DMS53 (cell line): ENCODE data around the gene FBXO9.

Source experiments
- DNase-seq: peaks from one replicate; lab custom pipeline; 2025; lab: John Stamatoyannopoulos, UW

FBXO9 gene

DNA sequence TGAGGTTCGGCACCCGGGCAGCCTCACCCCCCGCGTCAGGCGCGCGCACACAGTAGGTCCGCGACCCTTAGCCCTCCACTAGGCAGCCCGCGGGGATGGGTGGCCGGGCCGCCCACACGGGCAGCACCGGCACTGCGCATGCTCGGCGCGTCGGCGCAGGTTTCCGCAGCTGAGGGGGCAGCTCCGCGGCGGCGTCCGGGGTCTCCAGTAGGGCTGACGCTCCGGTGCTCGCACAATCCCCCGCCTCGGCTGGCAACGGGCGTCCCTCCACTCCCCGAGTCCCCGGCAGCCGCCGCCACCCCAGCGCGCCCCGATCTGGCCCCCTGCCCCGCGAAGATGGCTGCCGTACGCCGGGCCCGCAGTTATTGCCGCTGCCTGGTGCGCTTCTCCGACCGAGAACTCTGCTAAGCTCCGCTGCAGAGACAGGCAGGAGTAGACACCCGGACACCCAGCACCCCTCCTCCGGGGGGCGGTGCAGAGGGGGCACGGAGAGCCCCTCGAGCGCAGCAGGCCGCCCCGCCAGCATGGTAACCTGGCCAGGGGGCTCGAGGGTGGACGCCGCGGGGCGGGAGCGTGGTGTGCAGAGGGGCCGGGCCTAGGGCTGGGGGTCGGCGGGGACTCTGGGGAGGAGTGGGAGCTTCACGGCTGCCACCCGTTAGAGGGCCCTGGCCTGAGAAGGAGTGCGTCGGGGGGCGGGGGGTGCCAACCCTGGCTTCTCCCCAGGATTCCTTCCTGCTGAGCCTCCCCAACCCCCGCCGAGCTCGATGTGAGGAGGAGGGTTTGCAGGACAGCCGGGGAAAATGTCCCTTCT, at the start of gene FBXO9:
Gene FBXO9 (plus strand): TSS at position 139 of the 811 bp plus-strand sequence. CDS start 386 bp downstream, at position 525.
- DNase-seq: peak; percentile 74

DNA sequence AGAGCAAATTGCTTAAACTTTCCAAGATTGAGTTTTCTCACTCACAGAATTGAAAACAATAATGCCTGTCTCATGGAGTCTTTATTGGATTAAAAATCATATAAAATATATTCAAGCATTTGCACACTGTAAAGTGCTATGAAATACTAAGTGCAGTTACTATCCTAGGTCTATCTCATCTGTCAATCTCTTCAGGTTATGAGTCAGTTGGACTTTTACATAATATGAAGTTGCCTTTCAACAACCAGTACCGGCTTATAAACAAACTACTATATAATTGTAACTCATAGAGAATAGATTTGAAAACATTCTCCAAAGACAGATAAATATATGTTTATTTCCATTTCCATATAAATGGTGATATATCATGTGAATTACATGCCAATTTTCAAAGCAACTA, 49.7 kb upstream of the FBXO9 start:
- no peak for DNase-seq

DNA sequence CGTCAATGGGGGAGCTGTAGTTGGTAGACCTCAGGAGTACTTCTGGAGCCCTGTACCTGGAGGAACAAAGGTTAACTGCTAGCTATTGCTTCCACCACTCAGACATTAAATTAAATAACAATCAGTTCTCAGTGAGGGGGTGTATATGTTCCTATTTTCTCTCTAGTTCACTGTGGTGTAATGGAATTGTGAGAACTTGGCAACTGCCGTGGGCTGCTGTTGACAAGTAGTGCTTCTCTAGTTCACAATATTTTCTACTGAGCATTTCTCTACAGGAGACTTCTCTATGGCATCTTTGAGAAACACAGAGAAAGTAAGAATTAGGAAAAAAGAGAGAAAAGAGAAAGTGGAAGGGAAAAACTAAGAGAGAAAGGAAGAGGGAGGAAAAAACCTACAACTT, 46.8 kb upstream of the FBXO9 start:
- DNase-seq: no peak

DNA sequence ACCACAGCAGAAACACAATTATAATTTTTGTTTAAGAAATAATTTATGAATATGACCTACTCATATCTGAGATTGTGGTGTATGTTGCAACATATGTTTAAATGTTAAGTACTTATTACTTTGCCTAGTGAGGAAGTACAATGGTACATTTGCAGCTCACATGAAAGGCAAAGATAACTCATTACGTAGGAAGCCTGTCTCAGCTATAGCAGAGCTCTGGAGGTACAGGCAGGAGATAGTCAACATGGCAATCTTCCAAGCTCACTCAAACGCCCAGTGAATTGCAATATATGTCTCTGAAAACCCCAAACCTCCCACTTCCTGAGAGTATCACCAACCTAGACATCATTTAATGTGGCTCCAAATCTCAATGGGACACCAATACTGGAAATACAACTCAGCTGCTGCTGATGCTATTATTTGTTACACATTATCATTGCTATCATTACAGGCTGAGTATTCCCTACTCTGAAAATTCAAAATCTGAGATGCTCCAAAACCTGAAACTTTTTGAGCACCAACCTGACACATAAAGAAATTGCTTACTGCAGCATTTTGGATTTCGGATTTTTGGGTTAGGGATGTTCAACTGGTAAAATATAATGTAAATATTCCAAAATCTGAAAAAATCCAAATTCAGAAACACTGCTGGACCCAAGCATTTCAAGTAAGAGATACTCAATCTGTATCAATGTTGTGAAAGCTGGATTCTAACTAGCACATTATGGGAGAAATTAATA, 45.0 kb upstream of the FBXO9 start:
- no peak for DNase-seq

DNA sequence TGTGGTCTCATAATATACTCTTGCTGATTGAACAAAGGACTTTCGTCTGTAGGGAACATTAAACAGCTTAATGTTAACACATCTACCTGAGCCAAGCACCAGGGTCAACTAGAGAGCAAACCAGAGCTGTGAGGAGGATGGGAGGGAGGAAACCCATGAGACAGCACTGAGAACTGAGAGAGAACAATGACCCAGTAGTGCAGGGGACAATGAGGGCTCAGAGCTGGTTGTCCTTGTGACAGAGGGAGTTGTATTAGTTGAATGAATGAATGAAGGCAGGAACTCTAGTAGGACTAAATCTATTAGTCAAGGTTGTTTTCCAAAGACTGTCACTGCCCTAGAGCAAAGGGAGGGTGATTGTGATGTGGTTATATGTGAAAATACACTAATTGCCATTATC, 41.9 kb upstream of the FBXO9 start:
- DNase-seq: no peak

DNA sequence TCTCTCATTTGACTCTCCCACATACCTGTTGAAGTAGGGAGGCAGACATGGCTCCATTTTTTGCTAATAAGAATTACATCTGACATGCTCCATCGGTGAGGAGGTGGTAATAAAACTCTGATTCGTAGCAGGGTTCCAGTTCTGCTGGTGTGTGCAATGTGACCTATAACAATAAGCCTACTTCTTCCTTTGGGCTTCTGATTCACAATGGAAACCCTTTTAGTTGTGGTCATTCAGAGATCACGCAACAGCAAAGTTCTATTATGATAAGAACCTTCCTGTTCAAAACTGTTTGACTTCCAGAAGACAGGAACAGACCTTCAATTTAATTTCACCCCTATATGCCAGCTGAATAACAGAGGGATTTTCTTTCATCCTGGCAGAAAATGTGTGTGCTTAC, 38.7 kb upstream of the FBXO9 start:
- no peak for DNase-seq

DNA sequence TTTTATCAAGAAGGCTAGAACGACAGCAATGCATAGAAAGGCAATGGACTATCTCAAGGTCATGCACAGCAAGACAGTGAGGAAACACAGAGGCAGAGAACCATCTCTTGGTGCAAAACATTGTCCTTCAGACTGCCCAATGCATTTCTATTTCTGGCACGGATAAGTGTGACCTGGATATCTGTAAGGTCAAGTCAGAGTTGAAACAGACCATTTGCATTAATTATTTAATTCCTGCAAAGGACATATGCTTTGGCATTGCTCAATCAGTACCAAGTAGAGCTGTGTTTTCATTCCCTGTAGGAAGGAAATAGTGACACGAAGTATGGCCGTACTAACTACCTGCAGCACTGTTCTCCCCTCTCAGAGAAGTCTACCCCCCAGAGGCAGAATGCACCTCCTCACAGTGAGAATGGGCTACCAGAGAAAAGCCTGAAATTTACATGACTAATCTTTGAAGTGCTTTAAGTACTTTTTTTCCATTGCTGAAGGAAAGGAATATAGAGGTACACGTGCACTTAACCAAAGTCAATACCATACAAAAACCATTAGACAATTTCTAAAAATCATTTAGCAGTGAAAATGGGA, 38.0 kb upstream of the FBXO9 start:
- DNase-seq: no peak

DNA sequence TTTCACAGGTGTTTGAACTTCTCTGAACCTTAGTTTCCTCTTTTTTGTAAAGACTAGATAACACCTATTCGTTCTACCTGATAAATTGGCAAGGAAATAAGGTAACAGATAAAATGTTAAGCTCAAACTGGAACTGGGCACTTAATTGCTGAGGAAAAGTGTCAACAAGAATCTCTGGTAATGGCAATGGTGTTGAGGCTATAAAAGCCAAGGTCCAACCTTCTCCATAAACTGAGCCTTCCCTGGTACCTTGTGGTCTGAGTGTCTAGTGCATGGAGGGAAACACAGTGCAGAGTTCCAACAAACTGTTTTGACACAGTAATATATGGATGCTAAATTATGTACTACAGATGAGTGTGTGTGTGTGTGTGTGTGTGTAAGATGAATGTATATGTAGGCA, 36.7 kb upstream of the FBXO9 start:
- DNase-seq: no peak

DNA sequence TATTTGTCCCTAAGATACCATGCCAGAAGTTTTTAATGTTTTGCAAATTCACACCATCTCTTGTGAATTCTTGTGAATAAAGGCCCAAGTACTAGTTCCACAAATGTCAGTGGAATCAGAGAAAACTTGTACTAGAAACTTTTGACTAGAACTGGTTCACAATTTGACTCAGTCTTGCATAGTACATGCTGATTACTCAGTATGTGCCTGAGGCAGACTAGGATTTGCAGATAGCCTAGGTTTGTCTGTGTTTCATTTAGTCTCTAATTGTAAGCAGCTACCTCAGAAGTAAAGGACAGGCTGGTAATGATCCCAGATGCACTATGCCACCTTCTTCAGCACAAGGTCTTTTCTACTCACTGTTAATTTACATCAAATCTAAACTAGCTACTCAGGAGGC, 35.9 kb upstream of the FBXO9 start:
- DNase-seq: no peak

DNA sequence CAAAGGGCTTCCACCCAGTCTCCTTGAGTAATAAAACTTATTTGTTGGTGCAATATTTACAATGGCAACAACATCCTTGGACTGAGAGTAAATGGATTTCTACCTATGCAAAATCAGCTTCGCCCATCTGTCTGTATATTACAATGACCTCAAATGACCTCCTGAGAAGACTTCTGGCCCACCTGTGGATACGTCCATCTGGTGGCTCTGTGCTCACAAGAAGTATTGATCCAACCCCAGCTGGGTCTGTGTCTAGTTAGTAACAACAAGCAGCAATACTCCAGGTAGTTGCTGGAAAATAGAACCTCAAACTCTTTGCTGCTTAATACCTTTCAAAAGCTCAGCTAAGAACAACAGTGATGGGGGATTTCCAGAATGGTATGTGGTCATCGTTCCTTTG, 35.4 kb upstream of the FBXO9 start:
- DNase-seq: no peak

DNA sequence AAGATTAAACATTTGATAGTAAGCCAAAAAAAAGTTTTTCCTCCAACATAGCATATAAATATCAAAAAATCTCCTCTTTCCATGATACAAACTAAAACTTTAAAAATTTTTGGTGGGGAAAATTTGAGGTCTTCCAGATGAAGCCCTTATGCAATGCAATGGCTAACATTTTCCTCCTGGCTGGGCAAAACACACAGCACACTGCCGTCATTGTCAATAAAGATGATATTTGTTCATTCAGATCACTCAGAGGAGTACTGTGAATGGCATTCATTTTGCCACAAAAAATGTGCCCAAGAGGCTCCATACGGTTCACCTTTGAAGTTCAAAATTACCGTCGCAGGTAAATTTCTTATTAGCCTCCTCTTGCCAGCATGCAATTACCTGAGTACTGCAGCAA, 33.9 kb upstream of the FBXO9 start:
- no peak for DNase-seq

DNA sequence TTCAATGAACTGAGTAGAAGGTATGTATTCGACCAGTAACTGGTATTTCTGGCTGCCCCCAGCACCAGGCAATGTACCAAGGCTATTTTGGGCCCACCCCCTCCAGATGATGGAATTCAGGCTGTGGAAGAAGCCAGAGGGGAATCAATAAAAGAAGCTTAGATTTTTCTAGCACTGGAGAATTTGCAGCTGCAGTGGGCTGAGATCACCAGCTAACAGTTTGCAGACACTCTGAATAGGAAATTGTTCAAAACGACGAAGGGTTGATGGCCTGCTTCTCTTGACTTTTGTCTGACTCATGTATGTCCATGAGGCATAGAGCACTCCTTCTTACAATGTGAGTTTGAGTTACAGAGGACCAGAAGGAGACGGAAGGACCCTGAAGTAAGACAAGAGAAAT, 32.4 kb upstream of the FBXO9 start:
- no peak for DNase-seq

DNA sequence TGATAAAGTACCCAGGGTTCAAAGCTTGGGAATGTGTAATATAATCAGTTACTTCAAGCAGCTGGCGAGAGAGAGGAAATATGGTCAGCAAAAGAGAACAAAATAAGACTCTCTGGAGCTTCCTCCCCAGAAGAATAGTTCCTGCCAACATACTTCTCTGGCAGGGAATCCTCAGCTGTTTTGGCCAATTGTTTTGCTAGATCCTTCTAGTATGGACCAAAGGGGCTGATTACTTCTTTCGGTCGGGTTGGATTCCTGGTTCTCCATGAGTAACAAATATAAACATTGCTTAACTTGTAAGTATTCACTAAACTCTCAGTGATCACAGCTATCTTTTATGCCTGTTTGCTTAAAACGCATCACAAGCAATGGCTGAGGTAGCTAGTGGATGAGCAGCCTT, 31.4 kb upstream of the FBXO9 start:
- no peak for DNase-seq

DNA sequence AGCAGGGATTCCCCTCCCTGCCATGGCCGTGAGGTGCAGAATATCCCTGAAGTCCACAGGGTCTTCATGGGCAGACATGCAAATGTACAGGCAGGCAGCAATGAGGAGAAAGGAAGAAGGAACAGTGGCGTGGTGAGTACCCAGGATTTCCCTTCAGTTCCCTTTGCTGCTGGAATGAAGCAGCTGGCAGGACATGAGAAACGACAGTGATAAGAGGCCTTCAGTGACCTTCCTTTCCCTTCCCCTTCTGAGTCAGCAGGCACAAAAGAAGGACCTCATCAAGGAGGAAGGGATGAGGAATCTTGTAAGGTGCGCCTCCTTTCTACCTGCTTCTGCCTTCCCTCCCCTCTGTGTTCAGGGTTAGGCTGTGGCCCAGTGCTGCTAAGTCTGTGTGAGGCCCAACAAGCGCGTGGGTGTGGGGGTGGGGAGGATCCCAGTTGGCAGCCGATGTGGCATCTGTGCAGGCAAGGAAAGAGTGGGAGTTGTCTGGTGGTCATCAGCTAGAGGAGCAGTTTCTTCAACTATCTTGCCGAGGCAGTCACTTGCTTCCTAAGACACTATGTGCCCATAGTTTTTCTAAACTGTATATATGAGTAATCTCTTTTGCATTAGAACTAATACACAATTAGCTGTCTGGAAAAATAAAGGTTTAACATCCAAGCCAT, 29.5 kb upstream of the FBXO9 start:
- no peak for DNase-seq

DNA sequence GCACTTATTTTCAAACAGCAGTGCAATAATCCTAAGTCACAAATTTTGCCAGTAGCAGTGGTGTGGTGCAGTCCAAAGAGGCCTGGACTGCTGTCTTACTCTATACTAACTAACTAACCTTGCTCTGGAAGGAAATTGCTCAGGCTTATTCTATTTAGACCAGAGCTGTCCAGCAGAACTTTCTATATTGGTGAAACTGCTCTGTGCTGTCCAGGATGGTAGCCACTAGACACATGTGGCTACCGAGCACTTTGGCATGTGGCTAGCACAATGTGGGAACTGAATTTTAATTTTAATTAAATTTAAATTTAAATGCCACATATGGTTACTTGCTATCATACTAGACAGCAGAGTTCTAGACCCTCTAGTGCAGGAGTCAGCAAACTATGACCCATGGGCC, 27.1 kb upstream of the FBXO9 start:
- no peak for DNase-seq

DNA sequence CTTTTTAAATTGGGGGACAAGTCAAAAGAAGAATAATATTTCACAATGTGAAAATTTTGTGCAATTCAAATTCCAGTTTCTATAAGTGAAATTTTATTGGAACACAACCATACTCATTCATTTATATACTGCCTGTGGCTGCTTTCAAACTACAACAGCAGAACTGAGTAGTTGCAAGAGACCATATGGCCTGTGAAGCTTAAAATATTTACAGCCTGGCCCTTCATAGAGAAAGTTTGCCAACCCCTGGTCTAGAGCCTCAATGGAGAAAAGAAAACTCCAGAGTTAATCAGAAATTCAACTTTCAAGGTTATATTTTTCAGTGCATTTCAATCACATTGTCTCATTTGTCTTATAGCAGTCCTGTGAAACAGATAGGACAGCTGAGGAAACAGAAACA, 26.6 kb upstream of the FBXO9 start:
- no peak for DNase-seq

DNA sequence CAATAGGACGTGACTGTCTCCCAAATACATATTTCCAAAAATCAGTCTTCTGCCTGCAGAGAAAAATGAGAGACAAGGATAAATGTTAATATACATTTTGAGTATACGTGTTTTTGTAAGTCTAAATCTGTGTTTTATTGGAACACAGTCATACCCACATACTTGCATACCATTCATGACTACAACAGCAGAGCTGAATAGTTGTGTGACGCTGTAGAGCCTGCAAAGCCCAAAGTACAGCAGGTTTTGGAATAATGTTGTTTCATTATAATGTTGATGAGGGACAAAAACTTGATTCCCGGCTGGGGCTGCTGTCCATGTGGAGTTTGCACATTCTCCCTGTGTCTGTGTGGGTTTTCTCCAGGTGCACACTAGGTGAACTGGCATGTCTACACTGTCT, 23.8 kb upstream of the FBXO9 start:
- DNase-seq: no peak

DNA sequence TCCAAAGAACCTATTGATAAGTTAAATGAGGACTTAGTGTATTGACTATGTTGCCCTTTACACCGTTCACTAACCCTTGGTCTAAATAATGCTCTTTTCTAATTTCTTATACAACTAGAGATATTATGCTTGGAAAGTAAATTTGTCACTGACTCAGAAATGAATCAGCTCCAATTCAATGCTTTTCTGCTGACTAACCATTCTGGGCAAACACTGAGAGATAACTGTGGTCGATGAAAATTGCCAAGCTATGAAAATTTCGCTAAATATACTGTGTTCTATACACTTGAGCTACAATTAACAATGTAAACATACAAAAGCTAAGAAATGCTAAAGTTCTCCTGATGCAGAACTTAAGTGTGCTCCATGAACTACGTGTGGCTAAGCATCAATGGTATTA, 23.1 kb upstream of the FBXO9 start:
- no peak for DNase-seq

DNA sequence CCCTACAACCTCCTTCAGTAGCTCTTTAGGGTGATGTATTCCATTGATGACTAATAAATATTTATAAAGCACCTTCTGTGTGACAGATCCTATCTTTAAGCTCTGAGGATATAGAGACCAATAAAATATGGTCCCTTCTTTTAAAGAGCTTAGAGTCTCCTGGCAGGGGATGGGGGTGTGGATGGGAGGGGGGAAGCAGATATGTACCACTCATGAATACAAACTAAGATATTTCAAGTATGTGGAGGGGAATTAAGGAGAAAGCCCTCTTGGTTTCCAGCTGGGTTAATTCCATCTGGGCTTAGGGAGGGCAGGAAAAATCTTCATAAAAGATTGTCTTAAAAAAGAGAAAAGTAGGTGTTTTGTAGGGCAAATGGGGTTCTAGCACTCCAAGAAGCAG, 21.6 kb upstream of the FBXO9 start:
- no peak for DNase-seq

DNA sequence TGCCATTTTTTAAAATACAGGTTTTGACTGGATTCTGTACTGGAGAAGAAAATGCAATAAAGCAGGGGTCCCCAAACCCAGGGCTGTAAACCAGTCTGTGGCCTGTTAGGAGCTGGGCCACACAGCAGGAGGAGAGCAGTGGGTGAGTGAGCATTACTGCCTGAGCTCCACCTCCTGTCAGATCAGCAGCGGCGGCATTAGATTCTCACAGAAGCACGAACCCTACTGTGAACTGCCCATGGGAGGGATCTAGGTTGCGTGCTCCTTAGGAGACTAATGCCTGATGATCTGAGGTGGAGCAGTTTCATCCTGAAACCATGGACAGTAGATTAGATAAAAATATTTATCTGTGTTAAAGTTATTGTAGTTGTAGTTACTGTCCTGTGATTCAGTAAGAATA, 21.1 kb upstream of the FBXO9 start:
- DNase-seq: no peak

DNA sequence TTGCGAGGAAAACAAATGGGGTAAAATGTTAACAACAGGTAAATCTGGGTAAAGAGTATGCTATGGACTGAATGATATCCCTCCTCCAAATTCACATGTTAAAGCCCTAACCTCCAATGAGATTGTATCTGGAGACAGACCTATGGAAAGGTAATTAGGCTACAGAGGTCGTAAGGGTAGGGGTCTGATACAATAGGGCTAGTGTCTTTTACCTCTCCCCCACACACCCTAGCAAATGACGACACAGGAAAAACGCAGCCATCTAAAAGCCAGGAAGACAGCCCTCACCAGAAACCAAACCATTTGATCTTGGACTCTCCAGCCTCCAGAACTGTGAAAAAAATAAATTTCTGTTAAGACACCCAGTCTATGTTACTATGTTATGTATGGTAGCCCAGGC, 20.6 kb upstream of the FBXO9 start:
- DNase-seq: no peak

DNA sequence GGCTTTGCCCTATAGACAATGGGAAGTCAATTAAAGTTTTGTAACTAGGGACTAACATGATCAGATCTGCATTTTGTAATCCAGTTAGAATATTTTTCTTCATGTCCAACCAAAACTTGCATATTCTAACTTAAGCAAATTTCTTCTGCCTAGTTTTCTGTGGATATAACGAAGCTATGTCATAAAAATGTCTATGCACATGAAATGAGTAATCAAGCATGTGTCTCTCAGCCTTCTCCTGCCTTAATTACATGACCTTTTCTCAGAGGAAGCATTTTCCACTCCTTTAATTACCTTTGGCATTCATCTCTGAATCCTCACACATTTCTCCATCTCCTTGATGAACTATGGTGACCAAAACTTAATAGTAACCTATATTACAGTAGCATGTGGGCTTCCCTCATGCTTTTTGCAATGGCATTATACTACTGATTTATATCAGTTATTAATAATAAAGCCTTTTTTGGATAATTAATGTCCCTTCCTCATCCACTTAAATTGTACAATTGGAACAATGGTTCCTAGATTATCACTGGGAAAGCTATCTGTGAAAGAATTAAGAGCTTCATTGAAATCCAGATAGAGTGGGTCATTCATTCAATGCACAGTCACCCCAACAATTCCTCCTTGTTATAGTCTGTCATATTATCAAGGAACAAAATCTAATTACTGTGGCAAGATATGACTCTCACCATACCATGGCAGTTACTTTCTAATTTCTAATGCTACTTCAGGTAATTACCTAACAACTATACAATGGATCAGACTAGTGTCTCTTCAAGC, 19.1 kb upstream of the FBXO9 start:
- no peak for DNase-seq
